ENCODE data around the gene CDH4. TPM values are rescaled to one million over a fixed set of nuclear protein-coding genes. Genes with fewer than 3 reads are reported as not detected.

The CDH4 gene
- total RNA-seq, 1 experiment from 2014 or later = not detected

DNA sequence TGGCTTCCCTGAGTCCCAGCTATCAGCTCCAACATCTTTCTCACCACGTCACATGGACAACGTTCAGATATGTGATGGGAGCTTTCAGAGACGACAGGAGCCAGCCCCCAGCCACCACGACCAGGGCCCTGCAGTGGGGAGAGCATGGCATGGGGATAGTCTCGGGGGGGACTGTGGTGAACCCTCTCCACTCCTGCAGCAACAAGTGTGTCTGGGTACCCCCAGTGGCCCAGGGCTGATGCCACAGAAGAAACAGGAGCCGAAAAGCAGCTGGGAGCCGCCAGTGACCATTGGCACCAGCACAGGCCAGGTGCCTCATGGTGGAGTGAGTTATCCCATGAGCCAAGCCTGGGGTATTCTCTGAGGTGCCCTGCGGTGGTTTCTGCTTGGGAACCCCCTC is 473.9 kb downstream of the CDH4 start:
- H3K9me3 ChIP-seq (ENCODE audit: insufficient read depth, low read depth) = no peaks in the 10 kb centered on the region
- ChIA-PET CTCF (no interaction called here), POLR2A (ENCODE audit: unreplicated experiment) (no interaction called here)
- no peaks in the 10 kb centered on the region for H3K36me3 ChIP-seq (ENCODE audit: low read depth)
- TF ChIP-seq, protein P1, sequence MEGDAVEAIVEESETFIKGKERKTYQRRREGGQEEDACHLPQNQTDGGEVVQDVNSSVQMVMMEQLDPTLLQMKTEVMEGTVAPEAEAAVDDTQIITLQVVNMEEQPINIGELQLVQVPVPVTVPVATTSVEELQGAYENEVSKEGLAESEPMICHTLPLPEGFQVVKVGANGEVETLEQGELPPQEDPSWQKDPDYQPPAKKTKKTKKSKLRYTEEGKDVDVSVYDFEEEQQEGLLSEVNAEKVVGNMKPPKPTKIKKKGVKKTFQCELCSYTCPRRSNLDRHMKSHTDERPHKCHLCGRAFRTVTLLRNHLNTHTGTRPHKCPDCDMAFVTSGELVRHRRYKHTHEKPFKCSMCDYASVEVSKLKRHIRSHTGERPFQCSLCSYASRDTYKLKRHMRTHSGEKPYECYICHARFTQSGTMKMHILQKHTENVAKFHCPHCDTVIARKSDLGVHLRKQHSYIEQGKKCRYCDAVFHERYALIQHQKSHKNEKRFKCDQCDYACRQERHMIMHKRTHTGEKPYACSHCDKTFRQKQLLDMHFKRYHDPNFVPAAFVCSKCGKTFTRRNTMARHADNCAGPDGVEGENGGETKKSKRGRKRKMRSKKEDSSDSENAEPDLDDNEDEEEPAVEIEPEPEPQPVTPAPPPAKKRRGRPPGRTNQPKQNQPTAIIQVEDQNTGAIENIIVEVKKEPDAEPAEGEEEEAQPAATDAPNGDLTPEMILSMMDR (conservative IDR thresholded peaks at IDR 0.05) = no peak
- no peak for TF ChIP-seq EZH2 (IDR thresholded peaks at IDR 0.05; ENCODE audit: low read depth)
- BruUV-seq (replicated peaks) = no TSS peak
- H4K20me1 ChIP-seq (ENCODE audit: insufficient read depth) = no peaks in the 10 kb centered on the region
- no peak overlapping the region for H3K4me3 ChIP-seq
- H3K27ac ChIP-seq = no peak overlapping the region
- no peaks in the 10 kb centered on the region for H3F3A ChIP-seq (ENCODE audit: insufficient read depth, low read depth)
- no peak overlapping the region for H3K4me2 ChIP-seq
- peaks cover 68% of the 10 kb centered on the region for H3K27me3 ChIP-seq (ENCODE audit: insufficient read depth, low read depth)
- no peak overlapping the region for H2AFZ ChIP-seq
- intact Hi-C loops (cut with micrococcal nuclease; ENCODE audit: unreplicated experiment) = no loop called here
- no peaks in the 10 kb centered on the region for H3K9me2 ChIP-seq (ENCODE audit: insufficient read depth)
- H3K79me2 ChIP-seq (ENCODE audit: low read depth) = no peaks in the 10 kb centered on the region
- no peaks in the 10 kb centered on the region for H3K4me1 ChIP-seq (replicated peaks; ENCODE audit: insufficient read depth)
- DNase-seq = no peak

DNA sequence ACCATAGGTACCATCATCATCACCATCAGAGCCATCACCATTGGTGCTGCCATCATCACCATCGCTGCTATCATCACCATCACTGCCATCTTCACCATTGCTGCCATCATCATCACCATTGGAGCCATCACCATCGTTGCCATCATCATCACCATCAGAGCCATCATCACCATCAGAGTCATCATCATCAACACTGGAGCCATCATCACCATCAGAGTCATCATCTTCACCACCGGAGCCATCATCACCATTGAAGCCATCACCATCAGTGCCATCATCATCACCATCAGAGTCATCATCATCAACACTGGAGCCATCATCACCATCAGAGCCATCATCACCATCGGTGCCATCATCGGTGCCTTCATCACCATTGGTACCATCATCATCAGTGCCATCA is 474.9 kb downstream of the CDH4 start:
- Histone ChIP-seq H3K4me2 (no peak overlapping the region), H3K9me2 (ENCODE audit: insufficient read depth) (no peaks in the 10 kb centered on the region), H3K4me1 (replicated peaks; ENCODE audit: insufficient read depth) (no peaks in the 10 kb centered on the region), H3K36me3 (ENCODE audit: low read depth) (no peaks in the 10 kb centered on the region), H3K27ac (no peak overlapping the region), H2AFZ (no peak overlapping the region), H3K9me3 (ENCODE audit: insufficient read depth, low read depth) (no peaks in the 10 kb centered on the region), H3F3A (ENCODE audit: insufficient read depth, low read depth) (no peaks in the 10 kb centered on the region), H3K79me2 (ENCODE audit: low read depth) (no peaks in the 10 kb centered on the region), H3K4me3 (no peak overlapping the region), H4K20me1 (ENCODE audit: insufficient read depth) (no peaks in the 10 kb centered on the region), H3K27me3 (ENCODE audit: insufficient read depth, low read depth) (peaks cover 68% of the 10 kb centered on the region)
- DNase-seq = no peak
- no peak for TF ChIP-seq EZH2 (IDR thresholded peaks at IDR 0.05; ENCODE audit: low read depth)
- TF ChIP-seq, protein P1 (conservative IDR thresholded peaks at IDR 0.05) = no peak
- POLR2A ChIA-PET (ENCODE audit: unreplicated experiment) = no interaction called here
- no TSS peak for BruUV-seq (replicated peaks)
- CTCF ChIA-PET = no interaction called here
- intact Hi-C loops (cut with micrococcal nuclease; ENCODE audit: unreplicated experiment) = no loop called here

DNA sequence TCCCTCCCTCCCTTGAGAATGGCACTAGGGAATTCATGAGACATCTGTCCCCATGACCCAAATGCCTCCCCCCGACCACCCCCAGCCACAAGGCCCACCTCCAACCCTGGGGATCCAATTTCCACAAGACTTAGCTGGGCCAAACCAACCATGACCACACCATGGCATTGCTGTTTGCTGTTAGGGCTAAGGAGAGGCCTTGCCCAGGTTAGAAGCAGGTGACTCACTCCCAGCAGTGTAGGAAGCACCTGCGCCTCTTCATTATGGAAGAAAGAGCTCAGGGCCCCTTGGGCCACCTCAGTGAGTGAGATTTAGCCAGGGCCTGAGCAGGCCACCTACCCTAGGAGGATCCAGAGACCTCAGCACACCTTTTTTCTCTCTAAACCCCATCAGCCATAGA is 475.7 kb downstream of the CDH4 start:
- no peak for TF ChIP-seq EZH2 (IDR thresholded peaks at IDR 0.05; ENCODE audit: low read depth)
- TF ChIP-seq, protein P1 (conservative IDR thresholded peaks at IDR 0.05) = no peak
- H3K4me3 ChIP-seq = no peak overlapping the region
- H3K79me2 ChIP-seq (ENCODE audit: low read depth) = no peaks in the 10 kb centered on the region
- H3K9me3 ChIP-seq (ENCODE audit: insufficient read depth, low read depth) = no peaks in the 10 kb centered on the region
- H3K27me3 ChIP-seq (ENCODE audit: insufficient read depth, low read depth) = peaks cover 68% of the 10 kb centered on the region
- POLR2A ChIA-PET (ENCODE audit: unreplicated experiment) = no interaction called here
- no peaks in the 10 kb centered on the region for H3F3A ChIP-seq (ENCODE audit: insufficient read depth, low read depth)
- DNase-seq = no peak
- intact Hi-C loops (cut with micrococcal nuclease; ENCODE audit: unreplicated experiment) = no loop called here
- no peaks in the 10 kb centered on the region for H3K4me1 ChIP-seq (replicated peaks; ENCODE audit: insufficient read depth)
- H3K4me2 ChIP-seq = no peak overlapping the region
- H3K9me2 ChIP-seq (ENCODE audit: insufficient read depth) = no peaks in the 10 kb centered on the region
- H4K20me1 ChIP-seq (ENCODE audit: insufficient read depth) = no peaks in the 10 kb centered on the region
- no peaks in the 10 kb centered on the region for H3K36me3 ChIP-seq (ENCODE audit: low read depth)
- no peak overlapping the region for H2AFZ ChIP-seq
- no TSS peak for BruUV-seq (replicated peaks)
- no peak overlapping the region for H3K27ac ChIP-seq
- CTCF ChIA-PET = no interaction called here
